ENCODE results near the gene TERT.

TERT gene

GRCh38 chr5:1319436-1320256 lies 24.8 kb upstream of the TERT start:
- no peak for DNase-seq (ENCODE audit: low read depth in 4 of 4, low spot score in 1 of 4)

GRCh38 chr5:1318659-1319251 lies 23.9 kb upstream of the TERT start:
- DNase-seq (ENCODE audit: low read depth in 4 of 4, low spot score in 1 of 4), result no peak

- no peak for DNase-seq (ENCODE audit: low read depth in 4 of 4, low spot score in 1 of 4)
These were observed 23.2 kb upstream of the TERT start for GRCh38 chr5:1317921-1318565.

GRCh38 chr5:1316588-1317340 lies 21.9 kb upstream of the TERT start:
- DNase-seq (ENCODE audit: low read depth in 4 of 4, low spot score in 1 of 4), result no peak

- peak in 1 of 4 experiments; percentile 19 for DNase-seq (ENCODE audit: low read depth in 4 of 4, low spot score in 1 of 4)
These were observed 21.1 kb upstream of the TERT start for GRCh38 chr5:1315709-1316587.

GRCh38 chr5:1315018-1315708 lies 20.3 kb upstream of the TERT start:
- DNase-seq (ENCODE audit: low read depth in 4 of 4, low spot score in 1 of 4), result no peak

GRCh38 chr5:1314564-1314982 lies 19.7 kb upstream of the TERT start:
- DNase-seq (ENCODE audit: low read depth in 4 of 4, low spot score in 1 of 4), result no peak

GRCh38 chr5:1312993-1313833 lies 18.3 kb upstream of the TERT start:
- no peak for DNase-seq (ENCODE audit: low read depth in 4 of 4, low spot score in 1 of 4)

GRCh38 chr5:1312206-1312605 lies 17.3 kb upstream of the TERT start:
- no peak for DNase-seq (ENCODE audit: low read depth in 4 of 4, low spot score in 1 of 4)

- DNase-seq (ENCODE audit: low read depth in 4 of 4, low spot score in 1 of 4), result no peak
These were observed 16.7 kb upstream of the TERT start for GRCh38 chr5:1311439-1312055.

GRCh38 chr5:1310118-1310517 lies 15.2 kb upstream of the TERT start:
- DNase-seq (ENCODE audit: low read depth in 4 of 4, low spot score in 1 of 4), result no peak

- no peak for DNase-seq (ENCODE audit: low read depth in 4 of 4, low spot score in 1 of 4)
These were observed 9.2 kb upstream of the TERT start for GRCh38 chr5:1304033-1304432.

- DNase-seq (ENCODE audit: low read depth in 4 of 4, low spot score in 1 of 4), result no peak
These were observed 7.4 kb upstream of the TERT start for GRCh38 chr5:1302258-1302657.

- no peak for DNase-seq (ENCODE audit: low read depth in 4 of 4, low spot score in 1 of 4)
These were observed 5.8 kb upstream of the TERT start for GRCh38 chr5:1300581-1301083.

- no peak for DNase-seq (ENCODE audit: low read depth in 4 of 4, low spot score in 1 of 4)
These were observed 5.1 kb upstream of the TERT start for GRCh38 chr5:1299961-1300360.

GRCh38 chr5:1299511-1299850 lies 4.6 kb upstream of the TERT start:
- DNase-seq (ENCODE audit: low read depth in 4 of 4, low spot score in 1 of 4), result no peak

GRCh38 chr5:1298723-1299510 lies 4.0 kb upstream of the TERT start:
- no peak for DNase-seq (ENCODE audit: low read depth in 4 of 4, low spot score in 1 of 4)

- no peak for DNase-seq (ENCODE audit: low read depth in 4 of 4, low spot score in 1 of 4)
These were observed 3.2 kb upstream of the TERT start for GRCh38 chr5:1298067-1298551.
